IPS-20b (cell line): Measurements from ENCODE around the gene MRPS6.

ENCODE experiments used
- H3K27ac ChIP-seq: one replicate; pipeline ENCODE4 v1.5.1; 2013; ENCODE audit warnings: low read length
- H3K27me3 ChIP-seq: 2 replicates; pipeline ENCODE4 v1.6.1; 2013; ENCODE audit warnings: mild to moderate bottlenecking, low read length, inconsistent platforms; ENCODE audit not compliant: insufficient read depth
- H3K36me3 ChIP-seq: 2 replicates; pipeline ENCODE4 v1.6.1; 2013; ENCODE audit warnings: low read depth, mild to moderate bottlenecking, inconsistent platforms, low read length, moderate library complexity; ENCODE audit not compliant: insufficient read depth
- H3K4me1 ChIP-seq: 2 replicates; pipeline ENCODE4 v1.6.1; 2013; ENCODE audit warnings: mild to moderate bottlenecking, control low read depth, inconsistent platforms, low read length, moderate library complexity; ENCODE audit not compliant: insufficient read depth
- H3K4me3 ChIP-seq: 2 replicates; pipeline ENCODE4 v1.5.1; 2013; ENCODE audit warnings: mild to moderate bottlenecking, low read length, inconsistent platforms
- H3K9ac ChIP-seq: 2 replicates; pipeline ENCODE4 v1.6.1; 2013; ENCODE audit warnings: low read depth, mild to moderate bottlenecking, inconsistent platforms, low read length, moderate library complexity
- H3K9me3 ChIP-seq: 2 replicates; pipeline ENCODE4 v1.6.1; 2013; ENCODE audit warnings: mild to moderate bottlenecking, low read depth, low read length, inconsistent platforms; ENCODE audit not compliant: insufficient read depth

Gene MRPS6

DNA sequence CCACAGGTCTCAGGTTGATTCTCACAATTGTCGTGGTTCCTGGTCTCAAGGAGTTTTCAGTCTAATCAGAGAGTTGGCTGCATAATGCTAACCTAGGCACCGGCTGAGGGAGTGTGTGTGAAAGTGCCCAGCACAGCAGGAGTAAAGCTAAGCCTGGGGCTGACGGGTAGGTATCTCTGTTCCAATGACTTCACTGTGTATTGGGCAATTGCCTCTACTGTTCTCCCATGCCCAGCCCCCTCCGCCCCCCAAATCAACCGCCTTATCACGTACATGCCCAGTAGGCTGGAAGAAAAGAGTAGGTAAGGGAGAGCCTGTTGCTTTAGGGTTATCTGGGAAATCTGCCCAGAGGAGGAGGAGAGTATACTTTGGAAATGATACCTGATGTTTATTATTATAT is 54.7 kb downstream of the MRPS6 start:
- no peak overlapping the region for H3K4me3 ChIP-seq
- no peak overlapping the region for H3K9ac ChIP-seq
- peaks cover 47% of the 10 kb centered on the region for H3K4me1 ChIP-seq
- H3K27ac ChIP-seq = no peak overlapping the region
- H3K36me3 ChIP-seq = peaks cover 37% of the 10 kb centered on the region
- H3K9me3 ChIP-seq = no peaks in the 10 kb centered on the region
- H3K27me3 ChIP-seq = no peaks in the 10 kb centered on the region

DNA sequence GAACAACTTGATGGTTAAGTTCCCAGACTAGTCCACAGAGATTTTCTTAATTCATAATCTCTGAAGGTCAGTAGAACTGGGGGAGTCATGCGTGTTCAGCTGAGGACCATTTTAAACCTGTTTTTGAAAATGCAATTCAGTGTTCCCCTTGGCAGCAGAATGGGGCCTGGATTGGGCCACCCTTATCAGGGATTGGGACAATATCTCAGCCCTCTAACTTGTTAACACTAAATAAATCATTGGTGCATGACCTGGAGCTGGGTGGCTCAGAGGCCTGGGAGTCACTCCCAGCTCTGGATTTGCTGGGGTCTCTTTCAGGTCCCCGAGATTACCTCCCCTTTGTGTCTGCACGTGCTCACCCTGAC is 55.3 kb downstream of the MRPS6 start:
- Histone ChIP-seq H3K27me3 (no peaks in the 10 kb centered on the region), H3K4me3 (no peak overlapping the region), H3K4me1 (peaks cover 52% of the 10 kb centered on the region), H3K36me3 (peaks cover 41% of the 10 kb centered on the region), H3K27ac (no peak overlapping the region), H3K9ac (peak overlapping the region; percentile 34; the same call in 1 of the 2 replicates), H3K9me3 (no peaks in the 10 kb centered on the region)

DNA sequence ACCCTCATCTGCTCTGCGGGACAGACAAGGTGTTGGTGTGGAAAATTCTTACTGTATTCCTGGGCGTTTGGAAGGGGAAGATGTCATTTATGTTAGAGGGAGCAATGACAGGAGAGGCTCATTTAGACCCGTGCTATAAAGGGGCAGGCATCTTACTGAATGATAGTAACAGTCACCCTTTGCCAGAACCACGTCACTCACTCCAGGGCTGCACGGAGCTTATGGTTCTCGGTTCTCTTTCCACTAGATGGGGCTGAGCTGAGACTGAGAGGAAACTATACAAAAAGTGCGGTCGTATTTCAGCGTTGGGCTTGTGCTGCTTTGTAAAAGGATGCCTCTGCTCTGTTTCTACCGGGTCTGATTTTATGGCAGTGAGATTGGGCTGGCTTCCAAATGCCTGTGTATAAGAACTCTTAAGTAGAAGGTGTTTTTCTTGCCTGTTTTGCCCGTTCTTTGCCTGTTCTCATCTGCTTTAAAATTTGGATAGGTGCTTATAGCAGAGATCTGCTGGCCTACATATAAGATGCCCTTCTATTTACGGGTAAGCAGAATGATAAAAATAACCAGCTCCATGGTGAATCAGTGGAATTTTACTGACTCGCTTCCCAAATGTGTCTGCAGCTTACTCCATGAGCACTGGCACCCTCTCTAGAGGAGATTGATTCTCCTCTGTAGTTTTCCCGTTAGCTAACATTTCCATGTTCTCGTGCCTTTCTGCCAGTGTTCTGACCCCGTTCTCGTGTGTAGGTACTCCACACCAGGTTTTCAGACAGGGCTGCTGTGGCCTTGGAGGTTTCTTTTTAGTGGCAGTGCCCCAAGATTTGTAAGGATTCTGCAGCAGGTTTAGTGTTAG is 55.9 kb downstream of the MRPS6 start:
- peak overlapping the region; percentile 60; the same call in 1 of the 2 replicates for H3K9ac ChIP-seq
- peak overlapping the region; percentile 72 for H3K27ac ChIP-seq
- peaks cover 53% of the 10 kb centered on the region for H3K4me1 ChIP-seq
- H3K9me3 ChIP-seq = no peaks in the 10 kb centered on the region
- peak overlapping the region; percentile 51; the same call in 1 of the 2 replicates for H3K4me3 ChIP-seq
- peaks cover 46% of the 10 kb centered on the region for H3K36me3 ChIP-seq
- H3K27me3 ChIP-seq = no peaks in the 10 kb centered on the region

DNA sequence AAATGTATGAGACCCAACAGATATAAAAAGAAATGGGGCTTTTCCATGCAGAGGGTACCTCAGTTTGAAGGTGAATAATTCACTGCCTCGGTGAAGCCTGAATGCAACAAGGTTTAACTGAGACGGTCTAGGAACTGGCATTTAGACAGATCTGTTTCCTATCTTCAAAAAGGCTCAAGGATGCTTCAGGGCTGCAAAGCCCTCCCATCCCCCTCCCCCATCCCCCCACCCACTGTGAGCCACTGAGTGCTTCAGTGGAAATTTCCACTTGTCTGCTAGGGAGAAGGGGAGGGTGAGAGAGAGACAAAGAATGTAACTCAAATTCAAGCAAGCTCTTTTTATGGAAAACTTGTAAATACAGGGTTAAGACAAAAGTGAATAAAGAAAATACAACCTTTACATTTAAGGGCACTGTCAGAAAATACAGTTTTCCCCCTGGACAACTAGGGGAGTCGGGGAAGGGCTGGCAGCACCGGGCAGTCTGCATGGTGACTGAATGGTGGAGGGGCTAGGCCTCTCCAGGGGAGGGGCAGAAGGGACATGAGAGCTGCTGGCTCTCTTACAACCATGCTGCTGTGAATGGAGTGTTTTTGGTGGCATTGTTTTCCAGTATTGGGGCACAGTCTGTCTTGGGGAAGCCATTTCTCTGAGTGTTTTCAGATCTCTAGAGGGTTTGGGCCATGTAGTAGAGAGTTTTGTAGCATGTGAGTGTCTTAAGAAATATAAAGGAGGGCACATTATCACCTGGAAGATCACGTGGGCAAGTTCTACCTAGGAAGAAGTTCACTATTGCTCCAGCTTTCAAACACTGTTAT is 56.7 kb downstream of the MRPS6 start:
- no peaks in the 10 kb centered on the region for H3K27me3 ChIP-seq
- peaks cover 51% of the 10 kb centered on the region for H3K36me3 ChIP-seq
- peaks cover 53% of the 10 kb centered on the region for H3K4me1 ChIP-seq
- no peaks in the 10 kb centered on the region for H3K9me3 ChIP-seq
- peak overlapping the region; percentile 51 for H3K4me3 ChIP-seq
- peak overlapping the region; percentile 72 for H3K27ac ChIP-seq
- H3K9ac ChIP-seq = peak overlapping the region; percentile 63; the same call in 1 of the 2 replicates

DNA sequence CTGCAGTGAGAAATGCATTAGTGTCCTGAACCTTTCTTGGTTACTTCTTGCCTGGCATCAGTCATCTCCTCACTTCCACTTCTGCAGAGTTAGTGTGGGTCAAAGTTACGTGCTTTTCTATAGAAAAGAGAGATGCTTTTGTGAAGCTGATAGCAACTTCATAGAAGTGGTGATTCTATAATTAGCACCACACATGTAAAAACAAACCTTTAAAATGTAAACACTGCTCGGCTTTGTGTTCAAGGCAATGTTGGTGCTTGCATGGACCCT is 57.3 kb downstream of the MRPS6 start:
- H3K4me1 ChIP-seq = peaks cover 53% of the 10 kb centered on the region
- H3K27ac ChIP-seq = peak overlapping the region; percentile 66
- H3K9ac ChIP-seq = peak overlapping the region; percentile 63; the same call in 1 of the 2 replicates
- peaks cover 50% of the 10 kb centered on the region for H3K36me3 ChIP-seq
- no peak overlapping the region; the same call in 1 of the 2 replicates for H3K4me3 ChIP-seq
- no peaks in the 10 kb centered on the region for H3K27me3 ChIP-seq
- H3K9me3 ChIP-seq = no peaks in the 10 kb centered on the region

DNA sequence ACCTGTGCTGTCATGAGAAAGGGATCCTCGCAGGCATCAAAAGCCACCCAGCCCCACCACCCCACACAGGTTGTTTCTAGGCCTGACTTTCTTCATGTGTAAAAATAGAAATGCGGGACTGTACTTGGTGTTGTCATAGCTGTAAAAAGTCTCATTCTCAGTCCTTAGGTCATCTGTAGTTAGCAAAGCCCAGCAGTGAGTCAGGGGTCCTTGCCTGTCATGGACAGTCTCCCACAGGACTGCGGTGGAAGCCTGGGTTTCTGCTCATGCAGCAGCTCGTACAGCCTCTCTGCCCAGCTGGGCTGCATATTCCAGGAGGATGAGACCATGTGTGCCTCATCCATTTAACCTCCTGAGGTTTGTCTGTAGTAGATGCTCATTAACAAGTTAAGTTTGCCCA is 58.2 kb downstream of the MRPS6 start:
- Histone ChIP-seq H3K27ac (peak overlapping the region; percentile 49), H3K9ac (no peak overlapping the region), H3K4me1 (peaks cover 53% of the 10 kb centered on the region), H3K4me3 (no peak overlapping the region), H3K27me3 (no peaks in the 10 kb centered on the region), H3K36me3 (peaks cover 43% of the 10 kb centered on the region), H3K9me3 (no peaks in the 10 kb centered on the region)

DNA sequence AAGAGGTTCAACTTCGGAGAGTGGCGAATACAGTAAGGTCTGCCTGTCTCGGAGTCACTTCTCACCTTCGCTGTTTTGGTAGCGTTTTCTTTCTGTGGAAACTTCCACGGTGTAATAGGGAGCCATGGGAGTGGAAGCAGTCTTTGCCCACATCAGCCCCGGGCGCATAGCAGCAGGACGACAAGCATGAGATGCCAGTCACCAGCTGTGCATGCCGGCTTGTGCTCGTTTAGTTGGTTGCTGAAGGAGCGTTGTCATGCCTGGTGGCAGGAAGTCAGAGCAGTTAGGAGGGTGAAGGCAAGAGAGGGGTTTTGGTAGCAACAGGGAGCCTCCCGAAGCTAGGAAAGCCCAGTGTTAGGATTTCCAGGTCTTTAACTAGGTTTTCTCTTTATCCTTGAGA is 58.8 kb downstream of the MRPS6 start:
- Histone ChIP-seq H3K4me1 (peaks cover 53% of the 10 kb centered on the region), H3K9ac (no peak overlapping the region), H3K27ac (no peak overlapping the region), H3K4me3 (no peak overlapping the region), H3K27me3 (no peaks in the 10 kb centered on the region), H3K36me3 (peaks cover 38% of the 10 kb centered on the region), H3K9me3 (no peaks in the 10 kb centered on the region)

DNA sequence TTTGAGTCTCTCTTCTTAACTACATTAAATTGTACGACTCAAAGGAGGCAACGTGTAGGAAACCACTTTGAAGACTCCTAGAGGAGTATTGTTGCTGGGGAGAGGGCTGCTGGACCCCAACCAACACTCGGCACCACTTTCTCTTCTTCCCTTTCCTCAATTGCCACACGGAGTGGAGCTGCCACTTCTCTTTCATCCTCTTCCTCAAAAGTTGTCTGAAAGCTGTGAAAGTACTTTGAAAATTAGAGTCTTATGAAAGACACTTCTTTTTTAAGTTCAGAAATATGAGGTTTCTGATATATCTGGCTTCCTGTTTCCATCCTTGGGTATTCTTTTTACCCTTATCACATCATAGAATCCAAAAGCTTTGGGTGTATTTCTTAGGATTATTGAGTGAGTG is 59.5 kb downstream of the MRPS6 start:
- Histone ChIP-seq H3K4me3 (no peak overlapping the region), H3K27ac (no peak overlapping the region), H3K36me3 (peaks cover 30% of the 10 kb centered on the region), H3K27me3 (no peaks in the 10 kb centered on the region), H3K9ac (no peak overlapping the region), H3K4me1 (peaks cover 48% of the 10 kb centered on the region), H3K9me3 (no peaks in the 10 kb centered on the region)

DNA sequence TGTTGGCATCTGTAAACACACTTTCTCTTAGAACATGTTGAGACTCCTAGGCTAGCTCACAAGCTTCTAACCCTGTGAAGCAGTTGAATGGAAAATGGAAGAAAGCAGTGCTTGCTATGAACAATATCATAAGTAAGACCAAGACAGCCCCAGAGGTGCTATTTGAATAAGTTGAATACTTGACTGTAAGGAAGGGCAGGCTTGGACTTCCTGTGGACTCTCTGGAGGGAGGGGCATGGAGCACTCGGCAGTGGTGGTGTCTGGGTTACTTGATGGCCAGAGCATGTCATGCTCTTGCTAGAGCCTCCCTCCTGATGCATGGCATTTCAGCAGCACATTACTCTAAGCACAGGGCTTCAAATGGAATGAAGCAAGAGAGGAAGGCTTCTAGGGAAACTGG is 60.0 kb downstream of the MRPS6 start:
- H3K9ac ChIP-seq = no peak overlapping the region
- H3K4me1 ChIP-seq = peaks cover 44% of the 10 kb centered on the region
- H3K9me3 ChIP-seq = no peaks in the 10 kb centered on the region
- peaks cover 28% of the 10 kb centered on the region for H3K36me3 ChIP-seq
- no peaks in the 10 kb centered on the region for H3K27me3 ChIP-seq
- H3K4me3 ChIP-seq = no peak overlapping the region
- H3K27ac ChIP-seq = no peak overlapping the region

DNA sequence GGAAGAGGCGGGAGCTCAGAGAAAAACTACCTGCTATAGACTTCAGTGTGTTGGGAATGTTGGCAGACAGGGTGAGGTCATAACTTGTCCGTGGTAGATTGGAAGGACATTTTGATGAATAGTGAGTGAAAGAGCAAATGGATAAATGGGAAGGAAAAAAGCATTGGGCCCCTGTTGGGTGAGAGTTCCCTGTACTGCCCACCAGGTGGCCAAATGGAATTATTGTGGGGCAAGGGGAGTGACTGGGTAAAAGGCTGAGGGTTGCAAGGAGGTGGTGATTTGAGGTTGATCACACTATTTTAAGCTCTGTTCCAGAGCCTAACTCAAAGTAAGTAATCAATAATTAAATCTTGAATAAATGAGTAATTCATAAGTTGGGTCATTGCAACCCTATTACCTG is 60.4 kb downstream of the MRPS6 start:
- Histone ChIP-seq H3K27ac (no peak overlapping the region), H3K36me3 (peaks cover 28% of the 10 kb centered on the region), H3K27me3 (no peaks in the 10 kb centered on the region), H3K9ac (no peak overlapping the region), H3K9me3 (no peaks in the 10 kb centered on the region), H3K4me3 (no peak overlapping the region), H3K4me1 (peaks cover 39% of the 10 kb centered on the region)

DNA sequence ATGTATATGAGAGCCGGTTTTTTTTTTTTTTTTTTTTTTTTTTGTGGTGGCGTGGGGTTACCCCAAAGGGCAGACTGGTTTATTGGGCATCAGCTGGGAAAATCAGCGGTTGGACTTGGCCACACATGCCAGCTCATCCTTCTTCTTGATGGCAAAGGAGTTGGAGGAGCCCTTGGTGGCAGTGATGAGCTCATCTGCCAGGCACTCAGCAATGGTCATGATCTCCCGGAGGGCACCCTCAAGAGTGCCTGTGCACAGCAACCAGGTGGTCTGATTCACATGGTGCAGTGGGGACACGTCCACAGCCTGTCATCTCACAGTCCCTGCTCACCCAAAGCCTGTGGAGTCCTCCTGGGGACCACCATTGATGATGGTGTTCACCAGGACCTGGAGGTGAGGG is 62.0 kb downstream of the MRPS6 start:
- Histone ChIP-seq H3K4me1 (peaks cover 27% of the 10 kb centered on the region), H3K4me3 (no peak overlapping the region), H3K27ac (no peak overlapping the region), H3K9ac (no peak overlapping the region), H3K27me3 (no peaks in the 10 kb centered on the region), H3K36me3 (peaks cover 28% of the 10 kb centered on the region), H3K9me3 (no peaks in the 10 kb centered on the region)

DNA sequence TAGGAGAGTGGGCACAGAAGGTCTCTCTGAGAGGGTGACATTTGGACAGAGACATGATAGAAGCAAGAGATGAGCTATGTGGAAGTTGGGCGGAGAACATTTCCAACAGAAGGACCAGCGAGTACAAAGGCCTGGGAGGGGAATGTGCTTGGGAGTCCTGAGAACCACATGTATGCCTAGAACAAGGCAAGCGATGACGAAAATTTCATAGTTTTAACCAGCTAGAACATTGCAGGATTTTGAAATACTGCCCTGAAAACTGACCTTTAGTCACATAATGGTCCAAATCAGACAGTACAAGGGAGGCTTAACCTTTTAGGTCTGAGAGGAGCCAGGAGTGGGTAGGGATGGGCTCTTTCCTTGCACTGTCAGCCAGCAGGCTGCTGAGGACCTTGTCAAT is 68.0 kb downstream of the MRPS6 start:
- no peak overlapping the region for H3K27ac ChIP-seq
- H3K4me3 ChIP-seq = no peak overlapping the region
- H3K36me3 ChIP-seq = peaks cover 38% of the 10 kb centered on the region
- no peaks in the 10 kb centered on the region for H3K4me1 ChIP-seq
- H3K9ac ChIP-seq = no peak overlapping the region
- no peaks in the 10 kb centered on the region for H3K27me3 ChIP-seq
- H3K9me3 ChIP-seq = peaks cover 22% of the 10 kb centered on the region
